Activated T-cell treated with anti-CD3 and anti-CD28 coated beads, Interleukin-2, amount 50 U/mL, for 1 hour (primary cell): ENCODE measurements around the gene CDH22.

Experiments used
- DNase-seq: peaks from one replicate; pipeline ENCODE4 v3.0.0-alpha.2; 2020

Gene CDH22

DNA sequence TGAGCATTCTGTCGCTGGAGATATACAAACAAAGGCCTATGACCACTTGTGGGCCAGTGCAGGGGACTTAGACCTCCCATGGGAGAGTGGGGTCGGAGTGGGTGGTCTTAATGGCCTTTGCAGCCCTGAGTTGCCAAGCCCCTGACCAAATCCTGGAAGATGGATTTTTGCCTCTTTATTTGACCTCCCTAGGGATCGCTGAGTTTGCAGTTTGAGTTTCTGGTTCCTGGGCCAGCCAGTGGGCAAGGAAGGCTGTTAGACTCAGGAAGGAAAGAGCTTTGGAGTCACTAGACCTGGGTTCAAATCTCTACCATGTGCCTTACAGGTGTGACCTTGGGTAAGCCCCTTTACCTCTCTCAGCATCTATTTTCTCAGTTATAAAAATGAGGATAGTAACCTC, 96.0 kb downstream of the CDH22 start:
- DNase-seq, result no peak

DNA sequence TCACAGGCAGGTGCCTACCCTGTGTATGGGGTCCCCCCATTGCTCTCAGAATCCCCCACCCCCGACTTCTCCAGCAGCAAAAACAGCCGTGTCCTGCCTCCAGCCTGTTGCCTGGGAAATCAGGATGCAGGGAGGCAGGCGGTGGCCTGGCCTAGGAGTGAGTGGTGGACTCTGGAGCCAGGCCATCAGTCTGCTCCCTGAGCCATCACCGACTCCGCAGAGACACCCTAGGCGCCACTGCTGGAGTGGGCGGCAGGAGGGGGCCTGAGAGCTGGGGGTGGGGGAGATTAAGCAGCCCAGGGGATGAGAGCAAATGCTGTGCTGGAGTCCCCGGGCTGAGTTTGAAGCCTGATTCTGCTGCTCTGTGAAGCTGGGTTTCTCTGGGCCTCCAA, 97.0 kb downstream of the CDH22 start:
- DNase-seq, result no peak

DNA sequence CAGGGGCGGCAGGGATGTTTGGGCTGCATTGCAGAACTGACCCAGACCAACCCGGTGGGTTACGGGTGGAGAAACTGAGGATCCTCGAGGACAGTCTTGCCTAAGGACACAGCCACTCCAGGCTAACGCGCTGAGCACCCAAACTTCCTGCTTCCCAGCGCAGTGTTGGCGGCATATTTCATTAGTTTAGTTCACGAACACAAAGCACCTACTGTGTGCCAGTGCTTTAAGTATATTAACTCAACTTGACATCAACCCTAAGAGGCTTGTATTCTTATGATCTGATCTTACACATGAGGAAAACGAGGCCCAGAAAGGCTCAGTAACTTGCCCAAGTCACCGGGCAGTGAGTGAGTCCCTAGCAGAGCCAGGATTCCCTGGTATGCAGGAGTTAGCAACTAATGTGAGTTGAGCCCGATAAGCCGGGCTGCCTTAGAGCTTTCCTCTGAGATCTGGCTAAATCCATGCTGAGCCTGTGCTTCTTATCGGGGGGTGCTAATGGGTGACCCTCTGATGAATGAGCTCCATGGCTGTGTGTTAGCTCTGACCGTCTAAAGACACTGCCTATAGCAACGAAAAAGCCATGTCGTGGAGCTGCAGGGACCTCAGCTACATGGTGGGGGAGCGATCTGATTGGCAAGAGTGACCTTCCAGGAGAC, 97.5 kb downstream of the CDH22 start:
- no peak for DNase-seq

DNA sequence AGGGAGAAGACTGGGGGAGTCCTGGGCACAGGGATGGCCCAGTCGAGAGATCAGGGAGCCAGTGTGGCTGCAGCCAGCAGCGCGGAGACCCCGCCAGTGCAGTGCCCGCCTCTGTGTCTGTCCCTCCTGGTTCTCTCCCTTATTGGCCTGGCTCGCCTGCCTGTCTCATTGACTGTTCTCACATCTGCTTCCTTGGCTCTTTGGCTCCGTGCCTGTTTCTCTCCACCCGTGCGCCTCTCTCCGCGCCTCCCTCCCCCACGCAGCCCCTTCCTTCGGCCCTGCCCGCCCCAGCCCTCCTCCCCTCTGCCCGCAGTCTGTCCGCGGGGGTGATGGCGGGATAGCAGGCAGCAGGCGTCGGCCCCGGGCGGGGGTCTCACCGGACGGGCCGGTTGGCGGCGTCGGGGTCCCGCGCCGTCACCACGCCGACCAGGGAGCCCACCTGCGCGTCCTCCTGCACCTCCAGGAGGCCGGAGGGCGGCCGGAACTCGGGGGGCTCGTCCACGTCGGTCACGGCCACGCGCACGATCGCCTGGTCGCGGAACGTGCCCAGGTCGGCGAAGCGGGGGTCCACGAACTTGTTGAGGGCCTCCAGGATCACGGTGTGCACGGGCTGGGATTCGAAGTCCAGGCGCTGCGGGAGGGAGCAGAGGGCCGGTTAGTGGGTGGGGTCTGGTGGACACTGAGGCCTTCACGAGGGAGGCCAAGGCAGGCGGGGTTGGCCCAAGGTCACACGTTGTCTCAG, 98.2 kb downstream of the CDH22 start:
- no peak for DNase-seq

DNA sequence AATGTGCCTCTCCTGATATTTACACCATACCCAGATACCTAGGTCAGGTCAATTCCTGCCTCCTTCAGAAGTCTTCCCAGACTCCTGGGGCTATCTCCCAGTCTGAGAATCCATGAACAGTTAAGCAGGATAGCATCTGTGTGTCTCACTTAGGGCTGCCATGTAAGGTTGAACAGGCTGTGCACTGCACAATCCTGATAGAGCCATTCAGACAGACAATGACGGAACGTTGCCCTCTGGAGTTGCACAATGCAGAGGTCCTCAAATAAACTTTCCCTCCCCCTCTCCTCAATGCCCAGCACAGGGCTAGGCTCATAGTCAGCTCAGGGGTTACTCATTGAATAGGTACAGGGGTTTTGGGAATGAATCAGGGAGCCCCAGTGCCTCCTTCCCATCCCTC, 100.5 kb downstream of the CDH22 start:
- no peak for DNase-seq

DNA sequence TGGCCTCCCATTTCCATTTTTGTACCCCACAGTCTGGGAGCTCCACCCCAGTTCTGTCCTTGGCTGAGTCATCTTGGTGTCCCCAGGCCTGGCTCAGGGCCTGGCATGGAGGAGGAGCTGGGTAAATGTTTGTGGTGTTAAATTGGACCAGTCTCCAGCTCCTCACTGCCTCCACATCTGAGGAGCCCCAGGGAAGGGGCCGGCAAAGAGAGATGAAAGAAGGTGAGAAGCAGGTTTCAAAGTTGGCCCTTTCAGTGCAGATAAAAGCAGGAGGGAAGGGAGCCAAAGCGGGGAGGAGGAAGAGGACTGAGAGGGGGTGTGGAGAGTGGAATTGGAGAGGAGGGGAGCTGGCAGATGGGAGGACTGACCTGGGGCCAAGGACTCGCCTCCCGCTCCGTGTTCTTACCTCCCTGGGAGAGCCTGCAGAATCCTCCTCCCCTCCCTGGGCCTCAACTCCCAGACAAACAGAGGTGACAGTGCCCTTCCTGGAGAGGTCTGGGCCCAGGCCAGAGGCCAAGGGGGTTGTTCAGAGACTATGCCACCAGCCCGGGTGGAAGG, 101.2 kb downstream of the CDH22 start:
- DNase-seq, result no peak

DNA sequence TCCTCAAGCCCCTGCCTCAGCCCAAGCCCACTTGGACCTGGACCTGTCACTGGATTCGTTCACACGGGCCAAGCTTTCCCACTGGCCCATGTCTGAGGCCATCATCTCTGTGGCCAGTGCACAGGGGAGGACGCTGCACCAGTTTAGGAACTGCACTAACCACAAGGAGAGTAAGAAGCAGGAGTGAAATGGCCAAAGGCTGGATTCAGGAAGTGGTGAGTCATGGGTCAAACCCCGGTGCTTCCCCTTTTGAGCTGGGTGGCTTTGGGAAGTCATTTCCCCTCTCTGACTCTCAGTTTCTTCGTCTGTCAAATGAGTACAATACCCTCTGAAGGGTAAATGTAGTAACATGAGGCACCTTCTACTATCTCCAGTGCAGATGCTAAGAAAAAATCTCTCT, 102.3 kb downstream of the CDH22 start:
- no peak for DNase-seq

DNA sequence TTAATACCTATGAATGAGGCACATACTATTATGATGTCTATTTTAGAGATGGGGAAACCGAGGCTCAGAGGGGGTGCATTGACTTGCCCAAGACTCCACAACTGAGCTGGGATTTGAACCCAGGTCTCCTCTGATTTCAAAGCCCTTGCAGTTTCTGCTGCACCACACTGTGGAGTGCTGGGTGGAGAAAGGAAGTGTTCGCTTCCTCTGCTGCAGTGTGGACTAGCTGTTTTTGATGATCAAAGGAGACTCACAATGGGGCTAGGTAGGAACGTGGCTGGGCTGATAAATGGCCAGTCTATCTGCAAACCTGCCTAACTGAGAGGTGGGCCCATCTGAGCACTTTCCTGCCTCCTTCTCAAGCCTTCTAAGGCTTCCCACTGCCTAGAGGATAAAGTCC, 102.9 kb downstream of the CDH22 start:
- no peak for DNase-seq

DNA sequence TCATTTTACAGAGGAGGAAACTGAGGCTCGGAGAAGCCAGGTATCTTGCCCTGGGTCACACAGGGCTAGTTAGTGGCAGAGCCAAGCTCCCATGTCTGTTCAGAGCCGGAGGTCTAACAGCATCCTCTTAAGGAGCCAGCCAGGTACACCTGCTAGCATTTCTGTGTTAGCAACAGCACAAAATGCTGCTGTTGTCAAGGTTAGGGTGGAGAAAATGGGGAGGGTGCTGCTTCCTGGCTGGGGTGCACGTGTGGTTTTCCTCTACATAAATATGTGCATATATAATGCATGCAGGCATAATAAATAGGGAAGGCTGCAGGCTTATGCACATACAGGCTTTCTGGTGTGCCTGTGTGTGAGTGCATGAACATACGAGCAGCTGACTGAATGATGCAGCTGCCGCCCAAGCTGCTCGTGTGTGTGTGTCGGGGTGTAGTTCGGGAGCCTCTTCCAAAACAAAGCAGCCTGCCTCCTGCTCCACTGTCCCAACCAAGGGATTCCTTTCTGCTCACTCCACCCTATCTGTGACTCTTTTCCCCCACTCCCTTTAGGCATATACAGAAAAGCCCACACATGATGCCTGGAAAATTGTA, 103.6 kb downstream of the CDH22 start:
- no peak for DNase-seq

DNA sequence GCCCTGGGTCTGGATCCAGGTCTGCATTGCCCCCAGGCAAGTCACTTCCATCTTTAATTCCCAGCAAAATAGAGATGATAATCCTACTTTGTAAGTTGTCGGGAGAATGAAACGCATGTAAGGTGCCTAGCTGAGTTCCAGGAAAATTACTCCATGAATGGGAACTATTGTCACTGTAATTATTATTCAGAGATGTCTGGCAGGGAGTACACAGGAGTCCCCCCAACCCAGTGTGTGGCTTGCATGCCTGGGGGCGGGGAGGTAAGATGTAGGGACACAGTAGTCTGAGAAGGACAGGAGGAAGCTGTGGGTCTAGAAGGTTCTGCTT, 104.8 kb downstream of the CDH22 start:
- DNase-seq, result no peak

DNA sequence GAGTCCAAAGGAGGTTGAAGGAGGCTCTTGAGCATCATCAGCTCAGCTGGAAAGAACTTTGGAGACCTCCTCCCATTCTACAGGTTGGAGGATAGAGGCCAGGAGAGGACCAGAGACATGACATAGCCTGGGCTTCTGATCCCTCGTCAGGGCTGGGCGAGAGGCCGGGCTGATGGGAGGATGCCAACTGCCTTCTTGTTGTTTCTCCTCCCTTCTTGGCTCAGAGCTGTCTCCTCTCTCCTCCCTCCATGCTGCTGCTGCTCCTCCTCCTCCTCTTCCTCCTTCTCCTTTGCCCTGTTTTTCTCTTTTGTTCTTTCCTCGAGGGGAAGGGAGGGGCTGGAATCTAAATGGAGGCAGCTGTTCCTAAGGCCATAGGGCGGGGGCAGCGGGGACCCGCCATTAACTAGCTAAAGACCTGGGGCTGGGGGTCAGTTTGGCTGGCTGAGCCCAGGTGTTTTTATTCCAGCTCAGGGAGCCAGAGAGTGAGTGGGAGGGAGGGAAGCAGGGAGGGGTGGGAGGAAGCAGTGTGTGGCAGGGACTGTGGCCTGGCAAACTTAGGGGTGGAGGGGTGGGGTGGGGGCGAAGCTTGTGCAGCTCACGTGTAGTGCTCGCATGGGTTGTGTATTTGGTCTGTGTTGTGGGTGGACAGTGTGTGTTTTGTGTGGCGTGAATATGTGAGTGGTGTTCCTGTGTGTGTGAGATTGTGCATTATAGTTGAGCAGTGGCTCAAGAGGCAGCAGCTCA, 105.4 kb downstream of the CDH22 start:
- no peak for DNase-seq

DNA sequence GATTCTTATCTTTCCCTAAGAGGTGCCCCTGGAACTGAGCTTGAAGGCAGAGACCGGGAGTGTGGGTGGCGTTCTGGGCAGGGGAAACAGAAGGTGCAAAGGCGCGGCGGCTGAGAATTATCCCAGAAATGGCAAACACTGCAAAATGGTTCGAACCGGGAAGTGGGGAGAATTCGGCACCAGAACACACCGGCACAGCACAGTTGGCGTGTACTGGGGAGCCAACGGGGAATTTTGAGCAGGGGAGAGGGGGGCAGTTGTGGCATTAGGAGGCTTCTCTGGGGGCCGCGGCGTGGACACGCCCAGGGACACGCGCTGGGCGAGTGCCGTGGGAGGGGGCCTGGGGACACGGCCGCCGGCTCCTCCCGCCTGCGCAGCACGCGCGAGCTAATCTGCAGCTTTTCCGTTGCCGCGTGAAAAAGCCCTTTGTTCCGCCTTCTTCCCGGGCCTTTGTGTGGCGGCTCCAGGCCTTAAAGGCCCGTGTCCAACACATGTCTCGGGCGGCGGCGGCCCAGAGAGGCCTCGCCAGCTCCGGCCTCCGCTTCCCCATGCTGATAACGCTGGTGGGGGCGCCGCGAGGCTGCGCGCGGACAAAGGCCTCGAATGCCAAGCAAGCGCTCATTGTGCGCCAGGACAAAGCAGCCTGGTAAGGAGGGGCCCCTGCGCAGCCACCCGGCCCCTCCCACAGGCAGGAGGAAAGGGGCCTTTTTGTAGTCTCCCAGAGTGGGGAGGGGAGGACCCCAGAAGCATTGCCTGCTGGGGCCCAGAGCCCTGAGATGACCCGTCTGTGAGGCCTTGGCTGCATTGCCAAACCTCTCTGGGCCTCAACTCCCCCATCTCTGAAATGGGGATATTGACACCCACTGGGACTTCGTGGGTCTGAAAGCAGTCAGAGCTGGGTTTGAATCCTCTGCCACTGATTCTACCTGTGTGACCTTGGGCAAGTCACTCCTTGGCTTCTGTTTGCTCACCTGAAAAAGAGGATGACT, 107.4 kb downstream of the CDH22 start:
- no peak for DNase-seq

DNA sequence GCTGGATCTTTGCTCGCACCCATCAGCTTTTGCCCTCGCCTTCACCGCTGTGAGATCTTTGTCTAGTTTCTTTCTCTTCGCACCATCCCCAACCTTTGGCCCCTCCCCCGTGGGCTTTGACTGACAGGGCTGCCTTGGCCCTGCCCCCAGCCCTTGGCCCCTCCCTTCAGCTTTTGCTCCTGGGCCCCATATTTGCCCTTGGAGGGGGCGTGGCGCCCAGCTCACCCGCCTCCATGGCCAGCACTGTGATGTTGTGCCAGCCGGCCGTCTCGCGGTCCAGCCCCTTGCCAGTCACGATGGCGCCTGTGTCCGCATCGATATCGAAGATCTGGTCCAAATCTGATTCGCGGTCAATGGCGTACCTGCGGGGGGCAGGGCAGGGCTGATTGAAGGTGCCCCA, 109.1 kb downstream of the CDH22 start:
- peak; percentile 28 for DNase-seq

DNA sequence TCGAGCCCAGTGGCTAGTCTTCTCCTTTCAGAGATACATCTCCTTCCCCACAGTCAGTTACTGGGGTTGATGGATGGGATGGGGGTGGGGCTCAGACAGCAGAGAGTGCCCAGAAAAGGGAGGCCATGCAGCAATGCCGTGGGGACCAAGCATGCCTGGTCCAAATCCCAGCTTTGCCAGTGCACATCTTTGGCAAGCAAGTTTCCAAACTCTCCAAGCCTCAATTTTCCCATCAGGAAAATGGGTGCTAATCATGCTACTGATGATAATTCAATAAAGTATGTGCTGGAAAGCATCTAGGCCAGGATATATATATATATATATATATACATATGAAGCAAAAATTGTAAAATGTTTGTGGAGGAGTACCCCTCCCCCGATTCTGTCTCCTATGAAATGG, 111.3 kb downstream of the CDH22 start:
- DNase-seq, result no peak

DNA sequence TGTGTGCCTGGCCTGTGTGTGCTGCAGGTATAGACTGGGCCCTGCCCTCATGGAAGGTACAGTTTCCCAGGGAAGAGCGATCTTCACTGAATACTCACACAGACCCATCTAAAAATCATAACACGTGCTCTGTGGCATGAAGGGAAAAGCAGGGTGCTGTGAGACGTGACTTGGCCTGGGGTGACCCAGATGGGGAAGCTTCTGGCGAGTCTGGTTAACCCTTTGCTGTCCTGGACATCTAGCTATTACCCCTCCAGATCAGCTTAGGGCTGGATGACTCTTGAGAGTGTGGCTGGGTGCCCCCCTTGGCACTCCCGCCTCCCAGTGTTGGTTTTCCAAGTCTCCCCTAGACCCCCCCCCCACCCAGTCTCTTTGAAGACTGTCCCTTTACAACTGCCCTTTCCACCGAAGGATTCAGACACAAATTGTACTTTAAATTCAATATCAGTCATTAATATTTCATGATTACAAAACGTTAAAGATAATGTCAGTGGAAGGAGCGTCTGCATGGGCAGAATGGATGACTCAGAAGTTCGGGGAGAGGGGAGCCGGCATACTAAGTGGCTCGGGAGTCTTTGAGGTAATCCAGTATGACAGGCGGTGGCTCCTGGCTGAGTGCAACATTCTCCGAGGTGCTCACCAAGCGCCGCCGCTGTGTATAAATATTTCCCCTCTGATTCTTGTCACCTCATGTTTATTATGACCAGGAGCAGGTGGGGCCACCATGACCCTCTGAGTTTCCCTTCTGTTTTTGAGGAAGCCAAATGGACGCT, 112.8 kb downstream of the CDH22 start:
- no peak for DNase-seq

DNA sequence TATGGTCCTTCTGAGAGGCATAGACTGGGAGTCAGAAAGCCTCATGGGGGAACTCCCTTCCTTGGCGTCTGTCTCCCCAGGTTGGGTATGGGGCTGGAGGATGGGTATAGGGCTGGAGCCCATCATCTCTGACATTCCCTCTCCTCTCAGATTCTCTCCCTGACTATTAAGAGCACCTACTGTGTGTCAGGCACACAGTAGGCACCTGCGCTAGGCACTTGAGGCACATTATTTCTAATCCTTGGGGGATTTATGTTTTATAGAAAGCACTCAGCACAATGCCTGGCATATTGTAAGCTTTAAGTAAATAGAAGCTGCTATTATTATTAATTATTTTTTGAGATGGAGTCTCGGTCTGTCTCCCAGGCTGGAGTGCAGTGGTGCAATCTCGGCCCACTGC, 113.9 kb downstream of the CDH22 start:
- DNase-seq, result no peak

DNA sequence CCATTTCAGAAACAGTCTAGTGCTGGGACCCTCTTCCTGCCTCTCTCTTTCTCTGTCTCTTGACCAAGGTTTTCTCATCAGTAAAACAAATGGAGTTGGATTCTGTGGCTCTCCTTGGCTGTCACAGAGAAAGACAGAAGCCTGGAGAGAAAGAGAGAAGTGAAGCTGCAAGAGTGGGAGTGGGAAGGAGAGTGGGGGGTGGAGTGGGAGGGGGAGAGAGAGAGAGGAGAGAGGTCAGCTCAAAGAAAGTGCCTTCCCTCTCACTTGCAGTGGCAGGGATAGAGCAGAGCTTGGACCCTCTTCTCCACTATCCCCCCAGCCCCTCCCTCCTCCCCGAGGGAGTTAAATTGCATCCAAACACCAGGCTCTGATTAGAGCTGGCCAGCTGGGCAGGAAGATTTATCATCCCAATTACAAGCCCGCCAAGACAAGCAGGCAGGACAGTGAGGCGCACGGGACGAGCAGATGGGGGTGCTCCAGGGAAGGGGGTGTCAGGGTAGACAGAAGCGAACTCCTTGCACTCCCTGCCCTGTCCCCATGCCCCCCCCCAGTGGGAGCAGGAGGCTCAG, 115.8 kb downstream of the CDH22 start:
- DNase-seq, result no peak

DNA sequence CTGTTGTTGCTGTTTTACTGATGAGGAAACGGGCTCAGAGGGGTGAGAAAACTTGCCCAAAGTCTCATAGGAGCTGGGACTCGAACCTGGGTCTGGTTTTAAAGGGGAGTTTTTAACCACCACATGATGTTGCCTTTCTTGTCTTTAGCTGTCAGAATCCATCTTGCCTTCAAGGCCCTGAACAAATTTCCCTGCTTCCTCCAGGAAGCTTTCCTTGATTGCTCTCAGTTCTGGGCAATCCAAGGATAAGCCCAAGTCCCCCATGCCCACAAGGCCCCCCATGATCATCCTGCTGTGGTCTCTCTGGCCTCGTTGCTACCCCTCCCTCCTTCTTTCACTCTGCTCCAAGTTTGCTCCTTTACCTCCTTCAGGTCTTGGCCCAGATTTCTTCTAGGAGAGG, 116.7 kb downstream of the CDH22 start:
- DNase-seq, result no peak

DNA sequence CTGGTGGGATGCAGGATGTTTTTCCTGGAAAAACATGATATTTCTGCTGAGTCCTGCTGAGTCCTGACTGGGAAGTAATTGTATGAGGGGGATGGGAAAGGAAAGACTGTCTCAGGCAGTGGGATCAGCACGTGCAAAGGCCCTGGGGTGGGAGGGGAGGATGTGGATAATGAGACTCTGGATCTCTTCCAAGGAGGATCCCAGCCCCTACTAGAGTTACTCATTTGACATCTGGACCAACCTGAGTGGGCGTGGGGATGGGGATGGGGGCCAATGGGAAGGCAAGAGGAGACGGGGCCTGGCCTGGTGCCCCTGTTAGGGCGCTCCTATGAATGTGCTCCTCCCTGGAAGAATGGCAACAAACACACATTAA, 117.1 kb downstream of the CDH22 start:
- no peak for DNase-seq

DNA sequence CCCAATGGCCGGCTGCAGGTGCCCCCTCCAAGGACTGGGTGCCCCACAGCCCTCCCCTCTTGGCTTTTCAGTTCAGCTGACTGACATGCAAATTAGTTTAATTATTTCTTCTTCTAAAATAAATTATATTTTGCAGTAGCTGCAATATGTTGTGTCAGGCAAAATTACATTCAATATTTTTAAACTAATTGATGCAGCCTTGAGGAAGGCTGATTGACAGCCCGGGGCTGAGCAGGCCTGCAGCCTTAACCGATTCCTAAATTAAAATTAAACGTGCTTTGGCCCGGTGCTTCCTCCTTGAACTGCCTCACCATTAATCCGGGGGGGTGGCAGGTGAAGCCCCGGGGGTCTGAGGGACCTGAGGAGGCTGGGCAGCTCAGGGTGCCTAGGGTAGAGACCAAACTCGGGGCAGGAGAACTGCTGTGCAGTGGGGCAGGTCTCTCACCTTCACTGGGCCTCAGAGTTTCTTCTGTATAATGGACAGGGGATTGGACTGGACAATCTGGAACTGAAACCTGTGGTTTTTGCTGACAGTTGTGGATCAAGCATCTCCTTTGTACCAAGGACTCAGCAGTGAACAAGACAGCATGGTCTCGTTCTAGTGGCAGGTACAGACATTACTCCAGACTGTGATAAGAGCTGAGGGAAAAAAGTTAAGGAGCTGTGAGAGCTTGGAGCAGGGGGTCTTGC, 117.7 kb downstream of the CDH22 start:
- DNase-seq, result no peak
